ENCODE measurements around the gene DOCK4.

DNA sequence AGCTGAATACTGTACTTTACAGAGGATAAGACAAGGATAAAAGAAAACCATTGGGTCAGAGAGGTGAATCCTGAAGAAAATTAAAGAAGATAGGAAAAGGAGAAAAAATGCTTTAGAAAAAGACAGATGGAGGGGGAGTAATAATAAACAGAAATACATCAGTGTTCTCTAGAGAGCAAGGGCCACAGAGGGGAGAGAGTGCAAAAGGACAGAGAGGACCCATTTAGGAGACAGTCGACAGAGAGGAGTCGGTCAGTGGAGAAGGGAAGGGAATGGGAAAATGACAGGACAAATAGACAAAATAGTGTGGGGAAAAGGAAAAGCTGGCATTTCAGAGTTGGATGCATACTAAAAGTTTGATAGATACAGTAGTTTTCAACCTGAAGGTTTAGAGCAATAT lies 287.0 kb downstream of the DOCK4 start:
- TF ChIP-seq, protein P1, sequence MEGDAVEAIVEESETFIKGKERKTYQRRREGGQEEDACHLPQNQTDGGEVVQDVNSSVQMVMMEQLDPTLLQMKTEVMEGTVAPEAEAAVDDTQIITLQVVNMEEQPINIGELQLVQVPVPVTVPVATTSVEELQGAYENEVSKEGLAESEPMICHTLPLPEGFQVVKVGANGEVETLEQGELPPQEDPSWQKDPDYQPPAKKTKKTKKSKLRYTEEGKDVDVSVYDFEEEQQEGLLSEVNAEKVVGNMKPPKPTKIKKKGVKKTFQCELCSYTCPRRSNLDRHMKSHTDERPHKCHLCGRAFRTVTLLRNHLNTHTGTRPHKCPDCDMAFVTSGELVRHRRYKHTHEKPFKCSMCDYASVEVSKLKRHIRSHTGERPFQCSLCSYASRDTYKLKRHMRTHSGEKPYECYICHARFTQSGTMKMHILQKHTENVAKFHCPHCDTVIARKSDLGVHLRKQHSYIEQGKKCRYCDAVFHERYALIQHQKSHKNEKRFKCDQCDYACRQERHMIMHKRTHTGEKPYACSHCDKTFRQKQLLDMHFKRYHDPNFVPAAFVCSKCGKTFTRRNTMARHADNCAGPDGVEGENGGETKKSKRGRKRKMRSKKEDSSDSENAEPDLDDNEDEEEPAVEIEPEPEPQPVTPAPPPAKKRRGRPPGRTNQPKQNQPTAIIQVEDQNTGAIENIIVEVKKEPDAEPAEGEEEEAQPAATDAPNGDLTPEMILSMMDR (IDR thresholded peaks at IDR 0.05), result no peak
- no peak for TF ChIP-seq POLR2A (IDR thresholded peaks at IDR 0.05)

Measured in esophagus squamous epithelium (tissue), 4 donors.